ENCODE measurements around the gene AKR1C2. TPM values are rescaled to one million over a fixed set of nuclear protein-coding genes. Genes with fewer than 3 reads are reported as not detected.
"Not testable (repeated sequence)": the region's sequence is repeated elsewhere in the genome, so short reads cannot be mapped to it uniquely, and the experiment has no call there.

The AKR1C2 gene
- total and polyA plus RNA-seq, 2 donors (not counting 1 experiment from before 2014, with no cell fraction given) = not detected

GRCh38 chr10:5010043-5010442, 6.4 kb upstream of the AKR1C2 start:
- POLR2A ChIA-PET; DNase-seq; H3K4me1 Mint-ChIP-seq; H3K27ac Mint-ChIP-seq; H3K9me3 ChIP-seq (ENCODE audit: control extremely low read depth in 1 of 3, control insufficient read depth in 2 of 3, insufficient read depth in 1 of 3, low read length in 2 of 3); H3K9ac ChIP-seq (ENCODE audit: low read length); H3K4me1 ChIP-seq (ENCODE audit: control insufficient read depth in 2 of 2, insufficient read depth in 2 of 2, low read length in 2 of 2); H3K4me3 Mint-ChIP-seq; CTCF ChIA-PET; H3K4me2 ChIP-seq (replicated peaks; ENCODE audit: low read depth, low read length, poor library complexity, severe bottlenecking); H3K79me2 ChIP-seq (ENCODE audit: control insufficient read depth, insufficient read depth, low read length); H3K27me3 Mint-ChIP-seq; H3K4me3 ChIP-seq (ENCODE audit: control extremely low read depth in 1 of 5, extremely low read depth in 1 of 5, insufficient read depth in 1 of 5, low read depth in 2 of 5, low read length in 4 of 5); H3K9me3 Mint-ChIP-seq (ENCODE audit: insufficient read depth); H2AFZ ChIP-seq (ENCODE audit: insufficient read depth, low read depth, low read length, poor library complexity, severe bottlenecking); H4K20me1 ChIP-seq (ENCODE audit: control insufficient read depth, insufficient read depth, low read length, poor library complexity, severe bottlenecking); H3K36me3 ChIP-seq (replicated peaks in 1 of 2; ENCODE audit: control extremely low read depth in 1 of 2, control insufficient read depth in 1 of 2, extremely low read depth in 1 of 2, insufficient read depth in 2 of 2, low read length in 1 of 2); H3K27ac ChIP-seq (ENCODE audit: low read length in 2 of 2); intact Hi-C loops (cut with micrococcal nuclease); H3K27me3 ChIP-seq (replicated peaks in 1 of 4; ENCODE audit: control extremely low read depth in 1 of 4, control insufficient read depth in 3 of 4, insufficient read depth in 4 of 4, low read length in 3 of 4); ATAC-seq (ENCODE audit: low read depth): not testable (repeated sequence)
- no CpG with 5 or more reads among the region's 7 CpGs for WGBS (ENCODE audit: insufficient coverage)

GRCh38 chr10:5008857-5009548, 5.3 kb upstream of the AKR1C2 start:
- H3K9me3 ChIP-seq (ENCODE audit: control extremely low read depth in 1 of 3, control insufficient read depth in 2 of 3, insufficient read depth in 1 of 3, low read length in 2 of 3); H3K27me3 Mint-ChIP-seq; H3K4me2 ChIP-seq (replicated peaks; ENCODE audit: low read depth, low read length, poor library complexity, severe bottlenecking); H3K27me3 ChIP-seq (replicated peaks in 1 of 4; ENCODE audit: control extremely low read depth in 1 of 4, control insufficient read depth in 3 of 4, insufficient read depth in 4 of 4, low read length in 3 of 4); H3K27ac Mint-ChIP-seq; H3K9ac ChIP-seq (ENCODE audit: low read length); H2AFZ ChIP-seq (ENCODE audit: insufficient read depth, low read depth, low read length, poor library complexity, severe bottlenecking); H4K20me1 ChIP-seq (ENCODE audit: control insufficient read depth, insufficient read depth, low read length, poor library complexity, severe bottlenecking); H3K36me3 ChIP-seq (replicated peaks in 1 of 2; ENCODE audit: control extremely low read depth in 1 of 2, control insufficient read depth in 1 of 2, extremely low read depth in 1 of 2, insufficient read depth in 2 of 2, low read length in 1 of 2); H3K79me2 ChIP-seq (ENCODE audit: control insufficient read depth, insufficient read depth, low read length); intact Hi-C loops (cut with micrococcal nuclease); CTCF ChIA-PET; H3K4me3 ChIP-seq (ENCODE audit: control extremely low read depth in 1 of 5, extremely low read depth in 1 of 5, insufficient read depth in 1 of 5, low read depth in 2 of 5, low read length in 4 of 5); ATAC-seq (ENCODE audit: low read depth); H3K4me1 Mint-ChIP-seq; H3K4me3 Mint-ChIP-seq; DNase-seq; POLR2A ChIA-PET; H3K27ac ChIP-seq (ENCODE audit: low read length in 2 of 2); H3K9me3 Mint-ChIP-seq (ENCODE audit: insufficient read depth); H3K4me1 ChIP-seq (ENCODE audit: control insufficient read depth in 2 of 2, insufficient read depth in 2 of 2, low read length in 2 of 2): not testable (repeated sequence)
- WGBS (ENCODE audit: insufficient coverage) = 61% methylated on average over 3 of the region's 4 CpGs

GRCh38 chr10:5004501-5004900, 844 bp upstream of the AKR1C2 start:
- H3K9ac ChIP-seq (ENCODE audit: low read length); H3K4me1 ChIP-seq (ENCODE audit: control insufficient read depth in 2 of 2, insufficient read depth in 2 of 2, low read length in 2 of 2); H3K27ac Mint-ChIP-seq; ATAC-seq (ENCODE audit: low read depth); H3K4me1 Mint-ChIP-seq; H3K27me3 ChIP-seq (replicated peaks in 1 of 4; ENCODE audit: control extremely low read depth in 1 of 4, control insufficient read depth in 3 of 4, insufficient read depth in 4 of 4, low read length in 3 of 4); H3K27me3 Mint-ChIP-seq; CTCF ChIA-PET; H3K4me2 ChIP-seq (replicated peaks; ENCODE audit: low read depth, low read length, poor library complexity, severe bottlenecking); H3K9me3 Mint-ChIP-seq (ENCODE audit: insufficient read depth); H3K9me3 ChIP-seq (ENCODE audit: control extremely low read depth in 1 of 3, control insufficient read depth in 2 of 3, insufficient read depth in 1 of 3, low read length in 2 of 3); H3K4me3 Mint-ChIP-seq; H4K20me1 ChIP-seq (ENCODE audit: control insufficient read depth, insufficient read depth, low read length, poor library complexity, severe bottlenecking); H2AFZ ChIP-seq (ENCODE audit: insufficient read depth, low read depth, low read length, poor library complexity, severe bottlenecking); POLR2A ChIA-PET; H3K4me3 ChIP-seq (ENCODE audit: control extremely low read depth in 1 of 5, extremely low read depth in 1 of 5, insufficient read depth in 1 of 5, low read depth in 2 of 5, low read length in 4 of 5); intact Hi-C loops (cut with micrococcal nuclease); H3K27ac ChIP-seq (ENCODE audit: low read length in 2 of 2); DNase-seq; H3K79me2 ChIP-seq (ENCODE audit: control insufficient read depth, insufficient read depth, low read length); H3K36me3 ChIP-seq (replicated peaks in 1 of 2; ENCODE audit: control extremely low read depth in 1 of 2, control insufficient read depth in 1 of 2, extremely low read depth in 1 of 2, insufficient read depth in 2 of 2, low read length in 1 of 2): not testable (repeated sequence)

GRCh38 chr10:5004030-5004385, 351 bp upstream of the AKR1C2 start:
- H3K9me3 ChIP-seq (ENCODE audit: control extremely low read depth in 1 of 3, control insufficient read depth in 2 of 3, insufficient read depth in 1 of 3, low read length in 2 of 3); CTCF ChIA-PET; H2AFZ ChIP-seq (ENCODE audit: insufficient read depth, low read depth, low read length, poor library complexity, severe bottlenecking); H3K4me1 ChIP-seq (ENCODE audit: control insufficient read depth in 2 of 2, insufficient read depth in 2 of 2, low read length in 2 of 2); H3K4me2 ChIP-seq (replicated peaks; ENCODE audit: low read depth, low read length, poor library complexity, severe bottlenecking); ATAC-seq (ENCODE audit: low read depth); H3K4me3 ChIP-seq (ENCODE audit: control extremely low read depth in 1 of 5, extremely low read depth in 1 of 5, insufficient read depth in 1 of 5, low read depth in 2 of 5, low read length in 4 of 5); H3K9me3 Mint-ChIP-seq (ENCODE audit: insufficient read depth); intact Hi-C loops (cut with micrococcal nuclease); DNase-seq; H4K20me1 ChIP-seq (ENCODE audit: control insufficient read depth, insufficient read depth, low read length, poor library complexity, severe bottlenecking); H3K27ac Mint-ChIP-seq; H3K79me2 ChIP-seq (ENCODE audit: control insufficient read depth, insufficient read depth, low read length); H3K4me3 Mint-ChIP-seq; H3K36me3 ChIP-seq (replicated peaks in 1 of 2; ENCODE audit: control extremely low read depth in 1 of 2, control insufficient read depth in 1 of 2, extremely low read depth in 1 of 2, insufficient read depth in 2 of 2, low read length in 1 of 2); H3K9ac ChIP-seq (ENCODE audit: low read length); POLR2A ChIA-PET; H3K27me3 Mint-ChIP-seq; H3K27me3 ChIP-seq (replicated peaks in 1 of 4; ENCODE audit: control extremely low read depth in 1 of 4, control insufficient read depth in 3 of 4, insufficient read depth in 4 of 4, low read length in 3 of 4); H3K4me1 Mint-ChIP-seq; H3K27ac ChIP-seq (ENCODE audit: low read length in 2 of 2): not testable (repeated sequence)
- no CpG with 5 or more reads among the region's 1 CpG for WGBS (ENCODE audit: insufficient coverage)
